ENCODE measurements around the gene CTXND1.

The CTXND1 gene

GRCh38 chr15:80251428-80252120, 439 bp downstream of the CTXND1 start:
- DNase-seq, result no peak

DNA sequence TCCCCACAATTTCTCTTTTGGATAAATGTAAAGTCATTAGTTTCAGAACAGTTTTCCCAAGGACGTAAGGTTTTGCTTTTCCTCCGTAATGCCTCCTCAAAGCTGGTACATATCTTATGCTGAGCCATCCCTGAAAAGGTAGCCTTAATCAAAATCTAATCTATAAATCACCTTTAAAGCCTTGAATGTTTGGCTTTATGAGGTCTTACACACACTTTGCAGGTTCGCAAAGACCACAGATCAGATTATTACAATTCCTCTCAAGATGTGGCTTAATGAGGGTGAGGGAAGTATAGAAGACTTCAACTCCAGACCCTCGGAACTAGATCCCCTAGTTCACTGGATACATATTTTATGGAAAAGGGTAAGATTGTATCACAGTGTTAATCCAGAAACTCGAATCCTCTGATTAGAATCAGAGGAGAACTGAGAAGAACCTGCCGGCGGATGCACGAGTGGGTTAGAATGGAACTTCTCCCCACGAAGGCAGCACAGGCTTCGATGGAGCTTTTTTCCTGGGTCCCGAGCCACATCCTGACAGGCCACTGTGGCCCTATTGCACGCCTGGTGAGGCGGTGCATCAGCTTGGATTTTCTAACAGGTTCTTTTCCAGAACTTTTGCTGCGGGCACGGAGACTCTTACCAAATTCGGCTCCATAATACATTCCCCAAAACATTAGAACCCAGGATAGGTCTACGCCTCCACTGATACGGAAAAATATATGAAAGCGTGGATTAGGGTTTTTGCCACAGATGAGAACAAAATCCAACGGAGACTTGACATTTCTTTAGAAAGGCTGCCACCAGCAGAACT, 1.2 kb downstream of the CTXND1 start:
- no peak for DNase-seq

GRCh38 chr15:80249973-80250372, 2.0 kb downstream of the CTXND1 start:
- no peak for DNase-seq

DNA sequence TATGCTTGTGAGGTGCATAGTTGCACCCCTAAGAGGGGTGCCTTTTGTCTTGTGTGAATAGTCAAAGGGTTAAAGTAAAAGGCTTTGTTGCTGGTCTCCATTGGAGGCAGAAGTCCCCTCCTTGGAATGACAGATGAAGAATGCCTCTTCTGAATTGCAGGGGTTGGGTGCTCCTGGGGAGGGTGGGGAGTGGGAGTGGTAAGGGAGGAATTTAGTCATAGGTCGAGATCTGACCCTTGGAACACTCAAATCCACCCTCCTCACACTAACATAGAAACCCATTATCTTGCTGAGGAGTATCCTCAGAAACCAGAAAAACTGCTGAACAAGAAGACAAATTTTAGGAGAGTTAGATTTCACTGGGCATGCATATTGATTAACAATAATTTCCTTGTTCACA, 4.7 kb downstream of the CTXND1 start:
- DNase-seq, result no peak

DNA sequence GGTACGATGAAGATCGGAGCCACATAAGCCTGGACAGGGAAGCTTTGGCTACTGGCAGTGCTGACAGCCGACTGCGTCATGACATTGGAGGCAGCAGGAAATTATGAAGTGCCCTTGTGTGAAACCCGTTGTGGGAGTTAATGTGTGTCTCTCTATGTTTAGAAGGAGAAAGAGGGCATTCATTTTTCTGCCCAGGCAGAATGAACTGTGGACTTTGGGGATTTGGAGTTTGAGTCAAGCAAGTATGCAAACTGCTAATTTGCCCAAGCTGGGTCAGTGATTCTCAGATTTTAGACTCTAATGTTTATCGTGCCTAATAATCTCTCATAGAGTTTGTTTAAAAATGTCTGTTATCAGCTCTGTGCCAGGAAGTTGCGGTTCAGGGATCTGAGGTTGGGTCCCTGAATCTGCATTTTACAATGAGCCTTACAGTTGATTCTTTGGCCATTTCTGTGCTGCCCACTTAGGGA, 5.6 kb downstream of the CTXND1 start:
- no peak for DNase-seq

DNA sequence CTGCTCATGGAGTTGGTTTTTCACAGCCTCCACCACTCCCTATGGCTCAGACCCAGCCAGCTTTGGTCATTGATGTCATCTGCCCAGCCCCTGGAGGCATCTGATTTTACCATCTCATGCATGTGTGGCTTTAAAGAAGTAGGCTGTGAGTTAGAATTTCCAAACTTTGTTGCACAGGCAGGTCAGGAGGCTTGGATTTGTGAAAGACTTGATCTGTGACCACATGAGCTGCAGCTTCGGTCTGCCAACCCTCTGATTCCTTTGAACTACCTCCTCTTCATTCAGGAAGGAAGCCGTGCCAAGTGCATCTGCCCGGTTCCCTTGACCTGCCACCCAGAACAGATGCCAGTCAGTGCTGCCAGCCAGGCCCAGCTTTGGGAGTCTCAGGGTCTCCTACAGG, 9.2 kb downstream of the CTXND1 start:
- DNase-seq, result no peak

GRCh38 chr15:80242132-80242769, 9.8 kb downstream of the CTXND1 start:
- DNase-seq, result no peak

- no peak for DNase-seq
These were observed 10.5 kb downstream of the CTXND1 start for GRCh38 chr15:80241508-80241907.

DNA sequence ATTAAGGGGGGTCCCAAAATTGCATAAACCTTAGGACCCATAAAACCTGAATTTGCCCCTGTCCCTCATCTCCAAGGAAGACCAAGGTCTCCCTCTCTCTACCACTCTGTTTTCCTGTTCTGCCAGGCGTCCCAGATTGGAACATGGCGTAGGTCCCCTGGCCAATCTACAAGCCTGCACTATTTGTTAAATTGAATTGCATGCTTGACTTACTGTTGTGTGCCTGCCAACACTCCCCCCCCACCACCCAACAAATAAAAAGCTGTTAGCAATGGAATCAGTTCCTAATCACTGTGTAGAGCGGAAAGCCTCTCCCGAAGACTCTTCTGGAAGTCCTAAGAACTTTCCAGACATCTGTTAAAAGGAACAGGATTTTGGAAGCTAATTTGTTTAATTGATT, 11.7 kb downstream of the CTXND1 start:
- no peak for DNase-seq

DNA sequence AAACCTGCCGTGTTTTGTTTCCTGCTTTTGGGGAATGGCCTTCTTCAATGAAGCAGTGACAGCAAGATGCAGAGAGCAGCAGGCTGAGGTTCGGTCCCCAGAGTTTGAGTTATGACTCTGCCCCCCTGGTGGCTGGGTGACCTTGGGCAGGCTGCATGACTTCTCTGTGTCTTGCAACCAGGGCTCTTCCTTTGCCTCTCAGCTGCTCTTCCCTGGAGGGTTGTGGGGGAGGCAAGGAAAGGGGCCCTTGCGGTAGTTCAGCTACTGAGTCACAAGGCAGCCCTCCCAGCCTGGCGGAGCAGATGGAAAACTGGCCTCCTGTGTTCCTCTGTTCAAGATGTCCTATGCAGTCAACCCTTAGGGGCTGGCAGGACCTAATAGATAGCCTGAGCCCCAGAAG, 17.1 kb downstream of the CTXND1 start:
- peak; percentile 21 for DNase-seq

GRCh38 chr15:80233581-80233980, 18.4 kb downstream of the CTXND1 start:
- DNase-seq, result no peak

DNA sequence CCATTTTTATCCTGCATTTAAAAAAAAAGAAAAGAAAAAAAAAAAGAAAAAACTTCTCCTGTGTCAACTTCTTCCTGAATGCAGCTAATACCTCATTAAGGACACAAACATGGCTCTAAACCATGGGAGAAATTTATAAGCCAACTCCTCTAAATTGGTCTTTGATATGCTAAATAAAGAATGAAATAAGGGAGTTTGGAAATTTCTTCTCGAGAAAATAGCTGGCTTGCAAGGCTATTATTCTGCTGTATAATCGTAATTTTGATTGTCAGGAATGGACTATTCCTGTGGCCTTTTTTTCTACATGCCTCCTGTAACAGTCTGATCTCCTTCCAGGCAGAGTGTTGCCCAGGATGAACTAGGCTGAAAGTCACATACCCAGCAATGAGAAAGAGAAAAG, 20.6 kb downstream of the CTXND1 start:
- no peak for DNase-seq

DNA sequence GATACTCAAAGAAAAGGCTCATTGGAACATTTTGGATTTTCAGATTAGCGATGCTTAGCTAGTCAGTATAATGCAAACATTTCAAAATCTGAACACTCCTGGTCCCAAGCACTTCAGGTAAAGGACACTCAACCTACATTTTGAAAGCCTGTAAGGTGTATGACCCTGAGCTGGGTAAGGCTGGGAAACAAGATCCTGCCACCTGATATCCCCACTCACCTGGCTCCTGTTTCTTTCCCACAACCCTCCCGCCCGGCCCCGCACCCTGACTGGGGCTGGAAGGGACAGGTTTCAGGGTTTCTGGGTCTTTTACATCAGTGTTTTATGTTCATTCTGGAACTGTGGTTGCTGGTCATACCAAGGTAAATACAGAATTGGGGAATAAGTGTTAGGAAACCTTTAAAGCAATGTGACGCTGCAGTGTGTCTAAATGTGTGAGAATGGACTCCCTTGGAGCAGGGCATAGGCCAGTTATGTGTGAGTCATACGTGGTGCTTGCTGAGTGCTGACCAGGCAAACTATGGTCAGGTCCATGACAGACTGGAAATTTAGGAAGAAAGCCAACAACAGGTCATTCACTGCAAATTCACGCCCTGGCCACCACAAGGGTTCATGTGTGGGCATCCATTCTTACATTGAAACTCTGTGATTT, 22.9 kb downstream of the CTXND1 start:
- no peak for DNase-seq

GRCh38 chr15:80219955-80220354, 32.1 kb downstream of the CTXND1 start:
- no peak for DNase-seq

- DNase-seq, result no peak
These were observed 34.6 kb downstream of the CTXND1 start for GRCh38 chr15:80217327-80217900.

DNA sequence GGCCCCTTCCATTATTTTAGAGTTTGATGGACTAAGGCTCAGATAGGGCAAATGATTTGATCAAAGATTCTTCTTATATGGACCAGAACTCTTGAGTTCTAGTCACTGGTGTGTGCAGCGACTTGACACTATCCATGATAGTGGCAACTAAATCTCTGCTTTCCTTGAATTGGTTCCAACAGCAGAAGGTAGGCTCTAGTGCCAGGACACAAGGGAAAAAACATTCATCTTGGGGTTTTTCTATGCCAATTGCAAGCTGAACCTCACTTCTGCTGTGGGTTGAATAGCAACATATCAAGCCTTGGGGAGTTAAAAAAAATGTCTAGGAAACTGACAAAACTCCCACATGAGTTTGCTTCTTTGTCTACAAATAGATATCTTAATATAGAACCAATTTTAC, 35.1 kb downstream of the CTXND1 start:
- no peak for DNase-seq

DNA sequence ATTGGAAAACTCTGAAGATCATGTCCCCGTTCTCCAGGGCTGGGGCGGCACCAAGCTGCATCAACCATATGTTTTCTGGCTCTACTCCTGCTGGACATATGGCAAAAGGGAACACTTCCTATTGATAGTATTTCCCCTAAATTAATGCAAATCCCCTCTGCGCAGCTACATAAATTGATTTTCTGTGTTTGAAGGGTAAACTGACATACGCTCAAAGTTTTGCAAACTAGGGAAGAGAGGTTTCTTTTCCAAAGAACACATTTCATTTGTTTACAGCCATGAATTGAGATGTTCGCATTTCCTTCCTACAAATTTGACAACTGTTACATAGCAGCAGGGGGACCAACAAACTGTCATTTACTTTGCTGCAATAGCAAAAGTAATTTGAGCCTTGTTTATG, 35.9 kb downstream of the CTXND1 start:
- no peak for DNase-seq

GRCh38 chr15:80214910-80215309, 37.1 kb downstream of the CTXND1 start:
- DNase-seq, result no peak

DNA sequence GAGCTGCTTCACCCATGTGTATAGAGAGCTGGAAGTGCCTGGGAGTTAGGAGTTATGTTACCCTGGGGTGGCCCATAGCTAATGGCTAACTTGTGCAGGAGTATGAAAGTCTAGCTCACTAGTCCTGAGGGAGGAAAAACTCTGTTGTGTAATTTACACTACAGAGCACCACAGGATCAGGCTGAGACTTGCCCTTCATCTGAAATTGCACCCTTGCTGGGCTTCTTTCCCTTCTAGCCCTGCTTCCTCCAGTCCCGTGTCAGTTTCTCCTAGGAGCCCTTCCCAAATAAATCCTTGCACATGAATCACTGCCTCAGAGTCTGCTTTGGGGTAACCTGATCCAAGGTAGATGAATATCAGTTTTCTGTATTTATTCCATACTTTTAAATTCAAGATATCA, 40.0 kb downstream of the CTXND1 start:
- no peak for DNase-seq

- DNase-seq, result no peak
These were observed 41.1 kb downstream of the CTXND1 start for GRCh38 chr15:80210611-80211573.
